ENCODE data around the gene MCF2L. TPM values are rescaled to one million over a fixed set of nuclear protein-coding genes. Genes with fewer than 3 reads are reported as not detected.

MCF2L gene
- total and polyA plus RNA-seq, 12 donors: 29.6 to 99.8 (median 45.3) TPM

DNA sequence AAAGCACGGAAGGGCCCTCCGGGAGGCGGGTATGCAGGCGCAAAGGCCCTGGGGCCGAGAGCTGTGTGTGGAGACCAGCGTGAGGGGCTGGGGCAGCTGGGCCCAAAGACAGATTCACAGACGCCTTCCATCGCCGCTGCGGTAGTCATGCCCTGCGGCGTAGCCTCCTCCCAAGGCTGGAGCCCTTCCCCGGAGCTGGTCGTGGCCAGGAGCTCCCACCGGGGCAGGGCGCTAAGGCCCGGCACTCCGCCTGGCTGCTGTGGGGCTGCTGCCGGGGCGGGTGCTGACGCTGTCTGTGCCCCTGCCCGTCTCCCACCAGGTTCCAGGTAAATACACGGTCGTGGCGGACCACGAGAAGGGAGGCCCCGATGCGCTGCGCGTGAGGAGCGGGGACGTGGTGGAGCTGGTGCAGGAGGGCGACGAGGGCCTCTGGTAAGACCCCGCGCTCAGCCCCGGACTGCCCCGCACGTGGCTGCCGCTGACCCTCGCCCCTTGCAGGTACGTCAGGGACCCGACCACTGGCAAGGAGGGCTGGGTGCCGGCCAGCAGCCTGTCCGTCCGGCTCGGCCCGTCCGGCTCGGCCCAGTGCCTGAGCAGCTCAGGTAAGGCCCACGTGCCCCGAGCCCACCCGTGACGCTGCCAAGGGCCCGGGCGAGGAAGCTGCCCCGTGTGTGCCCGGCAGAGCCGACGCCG lies 127.2 kb downstream of the MCF2L start:
- Histone ChIP-seq H3K27ac (no peak overlapping the region), H3K27me3 (peaks cover 0 to 3% (median 0%) of the 10 kb centered on the region in 7 donors), H3K4me1 (no peaks in the 10 kb centered on the region), H3K4me3 (no peak overlapping the region), H3K9me3 (no peaks in the 10 kb centered on the region), H3K36me3 (peaks cover 0 to 48% (median 0%) of the 10 kb centered on the region in 9 donors)
- ATAC-seq (peak in 2 of 8 donors; percentile 5 to 19), DNase-seq (no peak)
- intact Hi-C loops (cut with DNase I): no loop called here
- WGBS, 2 donors: 95 to 97% methylated on average over 56 to 61 of the region's 61 CpGs
- TF ChIP-seq, protein P1, sequence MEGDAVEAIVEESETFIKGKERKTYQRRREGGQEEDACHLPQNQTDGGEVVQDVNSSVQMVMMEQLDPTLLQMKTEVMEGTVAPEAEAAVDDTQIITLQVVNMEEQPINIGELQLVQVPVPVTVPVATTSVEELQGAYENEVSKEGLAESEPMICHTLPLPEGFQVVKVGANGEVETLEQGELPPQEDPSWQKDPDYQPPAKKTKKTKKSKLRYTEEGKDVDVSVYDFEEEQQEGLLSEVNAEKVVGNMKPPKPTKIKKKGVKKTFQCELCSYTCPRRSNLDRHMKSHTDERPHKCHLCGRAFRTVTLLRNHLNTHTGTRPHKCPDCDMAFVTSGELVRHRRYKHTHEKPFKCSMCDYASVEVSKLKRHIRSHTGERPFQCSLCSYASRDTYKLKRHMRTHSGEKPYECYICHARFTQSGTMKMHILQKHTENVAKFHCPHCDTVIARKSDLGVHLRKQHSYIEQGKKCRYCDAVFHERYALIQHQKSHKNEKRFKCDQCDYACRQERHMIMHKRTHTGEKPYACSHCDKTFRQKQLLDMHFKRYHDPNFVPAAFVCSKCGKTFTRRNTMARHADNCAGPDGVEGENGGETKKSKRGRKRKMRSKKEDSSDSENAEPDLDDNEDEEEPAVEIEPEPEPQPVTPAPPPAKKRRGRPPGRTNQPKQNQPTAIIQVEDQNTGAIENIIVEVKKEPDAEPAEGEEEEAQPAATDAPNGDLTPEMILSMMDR (IDR thresholded peaks at IDR 0.05): no peak

DNA sequence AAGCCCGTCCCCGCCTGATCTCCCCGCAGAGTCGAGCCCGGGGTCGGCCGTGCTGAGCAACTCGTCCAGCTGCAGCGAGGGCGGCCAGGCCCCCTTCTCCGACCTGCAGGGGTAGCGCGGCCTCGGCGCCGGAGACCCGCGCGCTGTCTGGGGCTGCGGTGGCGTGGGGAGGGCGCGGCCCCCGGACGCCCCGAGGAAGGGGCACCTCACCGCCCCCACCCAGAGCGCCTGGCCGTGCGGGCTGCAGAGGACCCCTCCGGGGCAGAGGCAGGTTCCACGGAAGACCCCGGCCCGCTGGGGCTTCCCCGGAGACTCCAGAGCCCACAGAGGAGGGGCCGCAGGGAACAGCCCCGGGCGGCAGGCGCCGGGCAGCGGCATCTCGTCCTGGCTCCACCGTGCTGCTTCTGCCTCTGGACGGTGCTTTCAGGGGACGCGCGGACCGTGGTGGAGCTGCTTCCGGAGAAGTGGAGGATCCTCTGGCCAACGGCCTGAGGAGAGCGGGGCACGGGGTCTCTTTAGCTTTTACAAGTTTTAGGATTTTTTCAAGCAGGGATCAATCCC lies 127.8 kb downstream of the MCF2L start:
- Histone ChIP-seq H3K4me3 (no peak overlapping the region), H3K27ac (no peak overlapping the region), H3K9me3 (no peaks in the 10 kb centered on the region), H3K4me1 (no peaks in the 10 kb centered on the region), H3K36me3 (peaks cover 0 to 46% (median 0%) of the 10 kb centered on the region in 9 donors), H3K27me3 (peaks cover 0 to 3% (median 0%) of the 10 kb centered on the region in 7 donors)
- ATAC-seq: peak in 2 of 8 donors; percentile 6 to 15
- TF ChIP-seq, protein P1 (IDR thresholded peaks at IDR 0.05): no peak
- DNase-seq: no peak
- intact Hi-C loops (cut with DNase I): no loop called here
- WGBS, 2 donors: 93% methylated on average over 52 of the region's 52 CpGs

DNA sequence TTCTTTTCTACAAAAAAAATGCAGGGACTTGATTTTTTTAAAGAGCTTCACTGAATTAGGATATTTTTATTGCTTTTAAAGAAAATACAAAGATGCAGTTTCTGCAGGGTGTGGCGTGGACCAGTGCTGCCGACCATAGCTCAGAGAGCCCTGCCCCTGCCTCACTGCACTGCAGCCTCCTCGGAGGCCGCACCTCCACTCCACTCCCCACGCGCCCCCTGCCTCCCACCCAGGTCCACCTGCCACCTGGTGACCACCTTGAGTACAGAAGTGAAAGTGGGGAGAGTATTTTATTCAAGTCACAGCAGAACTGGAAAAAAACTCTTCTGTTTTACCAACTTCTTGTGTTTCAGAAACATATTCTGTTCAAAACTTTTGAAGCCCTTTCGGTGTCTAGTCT lies 128.6 kb downstream of the MCF2L start:
- intact Hi-C loops (cut with DNase I): no loop called here
- DNase-seq: no peak

DNA sequence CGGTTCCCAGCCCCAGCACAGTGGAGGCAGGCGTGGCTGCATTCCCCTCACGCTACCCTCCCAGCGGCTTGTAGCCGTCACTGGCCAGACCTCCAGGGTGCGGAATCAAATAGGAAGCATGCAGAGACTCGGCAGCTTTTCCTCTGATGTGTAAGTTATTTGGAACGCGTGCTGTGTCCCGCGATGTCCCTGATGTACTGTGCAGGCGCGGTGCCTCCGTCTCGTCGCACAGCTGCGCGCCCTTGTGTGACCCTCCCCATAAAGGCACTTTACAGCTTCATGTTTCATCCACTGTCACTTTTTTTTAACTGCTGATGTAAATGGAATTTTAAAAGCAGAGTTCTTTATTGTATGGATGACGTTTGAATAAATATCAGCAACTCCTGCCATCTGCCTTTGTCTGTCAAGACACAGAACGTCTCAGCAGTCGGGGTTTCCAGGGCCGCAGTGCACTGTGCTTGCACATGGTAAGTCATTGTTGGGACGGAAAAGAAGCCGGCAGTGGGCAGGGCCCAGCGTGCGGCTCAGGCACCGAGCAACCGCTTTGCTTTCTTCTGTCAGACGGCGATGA lies 129.2 kb downstream of the MCF2L start:
- Histone ChIP-seq H3K27ac (no peak overlapping the region), H3K9me3 (no peaks in the 10 kb centered on the region), H3K4me1 (no peaks in the 10 kb centered on the region), H3K4me3 (no peak overlapping the region), H3K36me3 (peaks cover 0 to 43% (median 0%) of the 10 kb centered on the region in 9 donors), H3K27me3 (peaks cover 0 to 3% (median 0%) of the 10 kb centered on the region in 7 donors)
- ATAC-seq: no peak
- 83 to 91% methylated on average over 30 of the region's 30 CpGs for WGBS, 2 donors
- no peak for DNase-seq
- TF ChIP-seq, protein P1 (IDR thresholded peaks at IDR 0.05): no peak
- intact Hi-C loops (cut with DNase I): no loop called here

More for the DNA sequence above, 128.6 kb downstream of the MCF2L start:
- TF ChIP-seq, protein P1 (IDR thresholded peaks at IDR 0.05): no peak
- Histone ChIP-seq H3K4me3 (no peak overlapping the region), H3K36me3 (peaks cover 0 to 43% (median 0%) of the 10 kb centered on the region in 9 donors), H3K9me3 (no peaks in the 10 kb centered on the region), H3K4me1 (no peaks in the 10 kb centered on the region), H3K27me3 (peaks cover 0 to 3% (median 0%) of the 10 kb centered on the region in 7 donors), H3K27ac (no peak overlapping the region)
- no peak for ATAC-seq
- WGBS, 2 donors: 92 to 95% methylated on average over 7 of the region's 7 CpGs
